ENCODE results near the gene DLX1.

Gene DLX1

DNA sequence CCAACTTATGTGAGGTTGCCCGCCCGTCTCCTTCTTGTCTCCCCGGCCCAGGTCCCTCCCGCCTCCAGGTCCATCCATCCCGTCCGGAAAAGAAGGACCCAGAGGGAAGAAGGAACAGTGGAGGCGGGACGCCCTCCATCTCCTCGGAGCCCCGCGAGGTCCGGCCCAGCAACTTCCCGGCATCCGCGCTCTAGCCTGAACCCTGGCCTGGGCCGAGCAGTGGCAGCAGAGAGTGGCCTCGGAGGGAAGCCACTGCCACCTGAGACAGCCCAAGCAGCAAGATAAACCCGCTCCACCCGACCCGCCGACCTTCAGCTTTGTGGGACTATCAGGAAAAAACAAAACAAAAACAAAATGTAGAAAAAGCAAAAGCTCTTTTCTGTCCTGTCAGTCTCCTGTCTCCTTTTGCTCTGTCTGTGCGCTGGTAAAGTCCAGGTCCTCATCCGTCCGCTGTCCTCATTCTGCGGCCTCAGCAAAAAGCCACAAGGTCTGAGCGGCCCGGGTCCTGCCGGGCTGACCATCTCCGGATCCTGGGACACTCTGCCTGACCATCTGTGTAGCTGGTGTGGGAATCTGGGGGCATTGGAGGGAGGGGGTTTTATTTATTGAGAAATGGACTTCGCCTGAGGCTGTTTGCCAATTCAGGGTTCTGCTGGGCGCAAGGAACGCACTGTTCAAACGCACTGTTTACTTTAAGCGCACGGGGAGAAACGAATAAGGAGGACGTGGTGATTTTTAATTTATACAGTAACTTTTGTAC is 3.1 kb downstream of the DLX1 start:
- no peak for TF ChIP-seq GATA3 (IDR thresholded peaks at IDR 0.05; ENCODE audit: low read depth, low read length)
- no peak for TF ChIP-seq GATA2 (IDR thresholded peaks at IDR 0.05; ENCODE audit: low read depth, low read length)

DNA sequence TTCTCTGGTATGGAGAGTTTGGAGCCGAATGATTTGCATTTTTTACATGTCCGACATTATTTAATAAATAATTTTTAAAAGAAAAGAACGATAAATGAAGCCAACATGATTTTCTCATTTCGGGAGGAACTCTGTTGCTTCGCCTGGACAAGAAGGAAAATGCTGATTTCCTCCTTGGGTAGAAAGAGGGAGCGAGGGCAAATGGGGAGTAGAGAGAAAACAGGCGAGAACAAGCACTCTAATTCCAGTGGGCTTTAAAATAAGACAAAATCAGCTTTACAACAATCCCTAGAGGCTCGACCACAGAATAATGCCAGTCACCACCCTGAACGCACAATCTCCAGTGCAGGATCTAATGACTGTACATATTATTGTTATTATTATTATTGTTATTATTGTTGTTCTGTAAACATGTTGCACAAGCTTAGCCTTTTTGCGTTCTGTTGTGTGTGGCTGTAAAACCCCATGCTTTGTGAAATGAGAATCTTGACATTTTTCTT is 3.7 kb downstream of the DLX1 start:
- TF ChIP-seq GATA2 (IDR thresholded peaks at IDR 0.05; ENCODE audit: low read depth, low read length) (no peak), GATA3 (IDR thresholded peaks at IDR 0.05; ENCODE audit: low read depth, low read length) (no peak)

DNA sequence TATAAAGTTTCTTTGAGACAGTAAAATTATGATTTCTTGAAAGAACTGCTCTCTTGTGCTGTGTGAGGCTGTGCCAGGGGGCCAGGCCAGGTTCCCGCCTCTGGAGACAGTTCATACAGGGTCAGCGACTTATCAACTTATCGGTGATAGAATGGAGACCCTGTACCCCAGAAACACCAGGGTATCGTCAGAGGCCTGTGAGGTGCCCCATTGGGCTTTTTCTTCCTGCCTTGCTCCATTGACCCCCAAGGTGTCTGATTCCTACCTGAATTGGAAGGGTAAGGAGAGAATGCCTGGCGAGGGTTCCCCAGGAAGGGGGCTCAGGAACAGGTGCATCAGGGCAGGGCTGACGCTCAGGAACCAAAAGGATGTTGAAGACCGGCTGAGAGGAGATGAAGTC is 4.3 kb downstream of the DLX1 start:
- TF ChIP-seq GATA2 (IDR thresholded peaks at IDR 0.05; ENCODE audit: low read depth, low read length) (no peak), GATA3 (IDR thresholded peaks at IDR 0.05; ENCODE audit: low read depth, low read length) (no peak)

DNA sequence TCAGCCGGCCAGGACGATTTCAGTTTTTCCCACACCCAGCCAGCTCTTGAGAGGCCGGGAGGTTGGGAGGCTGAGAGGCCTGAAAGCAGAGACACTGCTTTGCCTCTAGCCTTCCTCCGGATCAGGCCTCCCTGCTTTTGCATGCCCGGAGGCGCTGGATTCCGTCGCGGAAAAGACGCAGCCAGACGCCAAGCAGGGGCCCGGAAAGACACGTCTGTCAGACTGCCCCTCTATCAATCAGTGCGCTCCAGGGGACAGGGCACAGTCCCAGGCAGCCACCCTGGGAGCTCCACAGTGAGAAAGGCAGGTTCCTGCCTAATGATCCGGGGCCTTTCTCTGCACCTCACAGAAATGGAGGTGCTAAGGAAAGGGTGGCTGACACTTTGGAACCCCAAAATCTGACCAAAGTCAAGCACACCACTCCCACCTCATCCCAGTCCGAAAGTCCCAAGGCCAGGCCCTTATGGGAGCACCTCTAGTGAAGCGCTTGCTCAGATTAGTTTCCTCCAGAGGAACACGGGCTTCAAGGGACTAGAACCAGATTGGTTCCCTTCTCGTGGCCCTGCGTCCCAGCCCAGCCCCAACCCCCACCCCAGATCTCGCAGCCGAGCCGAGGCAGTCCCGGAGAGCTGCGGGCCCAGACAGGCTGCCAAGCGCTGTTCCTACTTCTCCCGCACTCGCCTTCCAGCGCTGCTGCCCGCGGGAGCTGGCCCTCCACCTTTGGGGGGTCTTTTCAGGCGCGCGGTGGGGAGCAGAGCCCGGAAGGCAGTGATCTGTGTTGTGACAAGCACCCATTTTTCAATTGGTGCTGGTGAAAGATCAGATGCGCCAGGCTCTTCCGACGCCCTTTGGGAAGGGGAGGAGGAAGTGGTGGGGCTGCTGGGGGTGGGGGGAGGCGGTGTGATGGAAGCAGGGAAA is 5.0 kb downstream of the DLX1 start:
- TF ChIP-seq GATA3 (IDR thresholded peaks at IDR 0.05; ENCODE audit: low read depth, low read length), result no peak
- no peak for TF ChIP-seq GATA2 (IDR thresholded peaks at IDR 0.05; ENCODE audit: low read depth, low read length)

DNA sequence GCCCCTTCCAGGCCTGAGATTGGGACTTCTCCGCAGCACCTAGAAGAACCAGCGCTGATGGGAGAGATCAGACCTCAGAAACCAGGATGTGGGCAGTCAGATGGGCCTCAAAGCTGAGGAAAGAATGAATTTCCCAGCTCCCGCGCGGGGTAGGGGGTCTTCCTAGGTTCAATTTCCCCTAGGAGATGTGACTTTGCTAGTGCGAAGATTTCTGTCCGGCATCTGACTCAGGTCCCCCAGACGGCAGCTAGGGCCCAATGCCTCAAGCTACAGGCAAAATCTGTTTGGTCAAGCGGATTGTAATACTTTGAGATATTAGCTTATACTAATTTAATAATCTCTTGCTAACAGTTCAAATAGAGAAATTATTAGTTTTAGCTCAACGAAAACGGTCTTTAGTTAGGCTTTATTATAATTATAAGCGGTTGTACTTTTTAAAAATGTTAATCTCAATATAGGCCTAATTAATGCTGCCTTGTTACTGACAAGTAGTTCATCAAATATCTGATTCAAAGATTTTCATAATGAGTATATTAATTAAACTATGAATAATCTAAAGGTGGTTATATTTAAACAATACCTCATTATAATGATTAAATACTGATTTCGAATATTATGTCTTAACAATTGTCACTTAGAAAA is 5.8 kb downstream of the DLX1 start:
- TF ChIP-seq GATA3 (IDR thresholded peaks at IDR 0.05; ENCODE audit: low read depth, low read length) (no peak), GATA2 (IDR thresholded peaks at IDR 0.05; ENCODE audit: low read depth, low read length) (no peak)

DNA sequence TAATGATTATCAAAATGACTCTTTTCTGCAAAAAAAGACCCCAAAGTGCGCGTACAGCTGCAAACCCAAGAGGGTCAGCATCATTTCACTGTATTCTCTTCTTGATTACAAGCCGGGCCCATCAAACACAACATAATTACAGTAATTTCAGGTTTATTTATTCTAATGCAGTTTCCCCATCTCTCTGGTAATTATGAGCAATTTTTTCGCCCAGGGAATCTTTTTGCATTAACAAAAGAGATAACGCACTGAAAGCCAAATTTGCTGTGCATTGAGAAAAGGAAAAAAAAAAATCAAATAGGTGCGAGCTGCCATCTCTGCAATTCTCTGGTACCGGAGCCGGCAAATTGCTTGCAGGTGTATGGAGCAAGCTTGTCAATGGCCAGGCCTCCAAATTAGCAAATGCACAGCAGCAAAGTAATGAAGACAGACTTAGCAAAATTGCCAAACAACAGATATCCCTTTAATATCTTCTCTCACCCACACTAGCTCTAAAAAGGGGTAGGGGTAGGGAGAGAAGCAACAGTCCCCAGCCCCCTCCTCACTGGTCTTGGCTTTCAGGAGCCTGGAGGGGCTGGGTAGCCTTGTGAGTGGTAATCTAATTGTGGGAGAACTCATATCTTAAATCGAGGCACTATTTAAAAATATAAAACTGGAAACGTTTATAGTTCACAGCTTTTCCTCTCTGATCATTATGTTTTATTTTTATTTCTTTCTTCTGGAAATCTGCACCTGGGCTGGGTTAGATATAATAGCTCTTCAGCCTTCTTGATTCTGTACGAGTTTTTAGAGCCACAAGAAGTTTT is 6.7 kb downstream of the DLX1 start:
- TF ChIP-seq GATA2 (IDR thresholded peaks at IDR 0.05; ENCODE audit: low read depth, low read length) (no peak), GATA3 (IDR thresholded peaks at IDR 0.05; ENCODE audit: low read depth, low read length) (no peak)

DNA sequence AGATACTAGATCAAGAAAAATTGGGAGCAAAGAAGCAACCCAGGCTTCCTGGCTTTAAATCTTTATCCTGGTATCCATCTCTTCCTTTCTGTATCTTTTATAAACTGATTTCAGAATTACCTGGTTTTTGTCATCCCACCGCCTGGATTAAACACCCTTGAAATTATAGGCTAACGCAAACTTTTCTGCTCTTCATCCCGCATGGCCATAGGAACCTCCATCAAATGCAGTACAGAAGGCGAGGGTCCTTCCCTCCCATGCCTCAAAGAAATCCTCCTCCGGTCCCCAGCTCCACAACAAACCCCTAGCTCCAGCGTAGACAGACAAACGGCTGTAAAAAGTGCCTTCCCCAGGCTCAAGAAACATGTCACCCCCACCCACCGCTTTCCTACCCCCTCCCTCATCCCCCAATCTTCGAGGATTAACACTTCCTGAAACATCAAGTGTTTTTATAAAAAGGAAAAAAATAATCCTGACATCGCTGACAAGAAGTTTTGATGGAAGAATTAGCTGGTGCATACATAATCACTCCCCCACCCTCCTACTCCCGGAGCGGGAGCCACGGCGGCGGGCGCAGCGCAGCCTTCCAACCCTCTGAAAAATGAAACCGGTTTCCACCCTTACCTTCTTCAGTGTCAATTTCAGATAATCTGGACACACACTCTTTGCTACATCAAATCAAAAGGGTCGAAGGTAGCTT is 7.6 kb downstream of the DLX1 start:
- TF ChIP-seq GATA2 (IDR thresholded peaks at IDR 0.05; ENCODE audit: low read depth, low read length) (no peak), GATA3 (IDR thresholded peaks at IDR 0.05; ENCODE audit: low read depth, low read length) (no peak)

DNA sequence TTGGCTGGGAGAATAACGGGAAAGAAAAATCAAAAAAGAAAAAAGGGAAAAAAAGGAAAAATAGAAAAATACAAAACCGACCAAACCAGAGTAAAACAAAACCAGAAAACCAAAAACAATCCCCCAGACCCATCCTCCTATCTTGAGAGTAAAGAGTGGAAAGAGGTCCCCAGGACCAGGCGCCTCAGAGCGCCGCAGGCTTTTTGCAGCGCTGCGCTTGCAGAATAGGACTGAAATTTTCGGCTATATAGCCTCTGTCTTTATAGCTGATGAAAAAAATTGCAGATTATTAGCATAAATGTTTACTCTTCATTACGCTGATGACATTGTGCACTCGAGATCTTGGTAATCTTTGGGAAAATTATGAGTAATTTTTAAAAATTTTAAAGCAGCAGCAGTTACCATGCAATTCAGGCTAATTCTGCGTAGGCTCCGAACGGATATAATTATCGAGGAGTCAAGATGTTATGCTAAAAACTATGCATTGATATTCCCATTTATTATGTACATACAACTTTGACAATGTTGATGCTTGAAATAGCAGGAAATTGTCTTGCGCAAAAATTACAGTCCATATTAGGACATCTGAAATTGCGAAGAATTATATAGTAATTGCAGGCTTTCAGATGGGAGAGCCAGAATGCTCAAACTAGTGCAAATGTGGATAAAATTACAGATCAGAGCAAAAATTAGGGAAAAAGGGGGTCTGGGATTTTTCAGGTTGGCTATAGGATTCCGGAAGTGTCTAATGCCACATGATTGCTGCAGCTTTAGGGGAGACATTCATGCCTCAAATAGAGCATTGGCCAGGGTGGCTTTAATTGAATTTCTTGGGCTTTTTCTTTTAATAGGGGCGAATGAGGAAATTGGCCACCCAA is 8.3 kb downstream of the DLX1 start:
- no peak for TF ChIP-seq GATA2 (IDR thresholded peaks at IDR 0.05; ENCODE audit: low read depth, low read length)
- TF ChIP-seq GATA3 (IDR thresholded peaks at IDR 0.05; ENCODE audit: low read depth, low read length), result no peak

DNA sequence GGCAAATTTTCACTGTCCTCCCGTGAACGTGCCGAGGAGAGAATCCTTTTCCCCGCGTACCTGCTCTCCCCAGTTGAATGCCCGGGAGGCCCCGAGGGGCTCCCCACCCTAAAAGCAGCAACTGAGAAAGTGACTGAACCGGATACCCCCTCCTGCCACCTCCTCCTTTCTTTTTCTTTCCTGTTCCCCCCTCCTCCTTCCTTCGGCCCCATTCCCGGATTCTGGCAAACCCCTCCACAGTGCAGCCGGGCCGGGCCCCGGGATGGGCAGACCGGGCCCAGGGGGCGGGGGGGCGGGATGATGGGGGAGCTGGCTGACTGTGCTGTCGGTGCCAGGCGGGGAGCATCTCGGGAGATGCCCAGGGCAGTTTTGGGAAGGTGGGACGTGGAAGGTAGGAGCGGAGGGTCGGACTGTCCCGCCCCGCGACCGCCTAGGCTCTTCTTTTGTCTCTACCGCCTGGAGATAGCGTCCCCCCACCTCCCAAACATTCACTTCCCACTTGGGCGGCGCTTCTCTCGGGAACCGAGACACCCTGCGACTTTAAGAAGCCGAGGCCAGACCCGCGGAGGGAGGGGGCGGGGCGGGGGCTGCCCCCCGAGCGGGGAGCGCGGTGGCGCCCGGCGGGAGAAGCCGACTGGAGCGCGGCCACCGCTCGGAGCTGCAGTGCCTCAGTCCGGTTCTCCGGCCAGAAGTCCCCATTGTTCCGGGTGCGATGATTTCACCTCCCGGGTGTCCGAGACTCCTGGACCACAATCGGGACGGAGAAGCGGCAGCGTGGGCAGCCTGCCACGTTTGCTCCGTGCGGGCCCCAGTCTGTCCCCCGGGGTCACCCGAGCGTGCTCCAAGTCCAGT is 9.2 kb downstream of the DLX1 start:
- TF ChIP-seq GATA3 (IDR thresholded peaks at IDR 0.05; ENCODE audit: low read depth, low read length) (no peak), GATA2 (IDR thresholded peaks at IDR 0.05; ENCODE audit: low read depth, low read length) (no peak)

DNA sequence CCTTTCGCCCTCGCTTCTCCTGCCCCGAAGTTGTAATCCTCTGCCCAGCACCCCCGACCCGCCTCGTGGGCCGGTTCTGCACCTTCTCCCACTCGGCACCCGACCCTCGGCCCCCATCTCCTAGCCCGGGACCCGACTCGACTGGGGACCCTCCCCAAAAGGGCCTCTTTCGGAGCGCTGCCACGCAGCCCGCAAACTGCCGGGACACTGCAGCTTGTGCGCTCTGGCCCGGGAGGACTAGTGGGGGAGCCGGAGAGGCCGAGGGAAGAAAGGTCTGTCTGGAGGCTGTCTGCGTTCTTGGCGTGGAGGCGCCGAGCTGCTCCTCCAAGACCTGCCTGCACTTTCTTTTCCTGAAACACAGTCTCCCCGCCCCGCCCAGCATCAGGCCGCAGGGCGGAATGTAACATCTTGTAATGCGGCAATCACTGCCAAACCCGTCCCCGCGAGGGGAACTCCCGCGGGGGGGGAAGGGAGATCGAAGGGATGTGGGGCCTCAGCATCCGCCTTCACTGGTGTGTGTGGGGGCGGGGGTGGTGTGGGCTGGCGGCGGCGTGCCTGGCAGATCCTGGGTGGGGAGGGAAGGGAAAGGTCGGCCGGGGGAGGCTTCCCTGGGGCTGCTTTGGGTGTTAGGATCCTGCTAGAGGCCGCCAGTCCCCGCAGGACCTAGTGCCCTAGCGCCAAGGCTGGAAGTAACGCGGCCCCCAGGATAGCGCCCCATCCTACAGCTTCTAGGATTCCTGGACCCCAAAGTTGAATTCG is 10.0 kb downstream of the DLX1 start:
- TF ChIP-seq GATA3 (IDR thresholded peaks at IDR 0.05; ENCODE audit: low read depth, low read length) (no peak), GATA2 (IDR thresholded peaks at IDR 0.05; ENCODE audit: low read depth, low read length) (no peak)
